NCI-H460 (cell line): Measurements from ENCODE around the gene DGUOK. TPM values are rescaled to one million over a fixed set of nuclear protein-coding genes. Genes with fewer than 3 reads are reported as not detected.

Experiments used
- DNase-seq: peaks from one replicate; pipeline ENCODE4 v3.0.0-alpha.2; 2016; ENCODE audit warnings: low read depth; ENCODE audit errors: extremely low read depth
- total RNA-seq: library from RNA; depleted of rRNA; stranded (reverse); fragments of >200 nt; shearing (Covaris generic); gene quantifications from 2 replicates; pipeline ENCODE4 v1.2.3, GENCODE V29; 2014

DGUOK gene
- total RNA-seq, 1 experiment from 2014 or later = 159 TPM

DNA sequence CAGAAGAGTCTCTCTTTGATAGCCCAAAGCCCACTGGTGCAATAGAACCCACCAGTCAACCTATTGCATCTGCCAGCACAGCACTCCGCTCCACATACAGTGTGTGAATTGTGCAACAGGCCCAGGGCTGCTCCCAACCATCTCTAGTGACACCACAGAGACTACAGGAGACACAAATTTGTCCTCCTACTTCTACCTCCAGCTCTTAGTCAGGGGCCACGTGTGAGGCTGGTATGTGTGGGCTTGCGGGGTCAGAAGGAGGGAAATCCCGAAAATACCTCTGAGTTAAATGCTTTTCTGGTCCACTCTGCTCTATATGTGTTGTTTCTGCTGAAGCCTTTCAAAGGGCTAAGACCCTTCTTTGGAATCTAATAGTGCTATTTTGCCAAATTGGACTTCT, 18.0 kb downstream of the DGUOK start:
- DNase-seq = no peak

DNA sequence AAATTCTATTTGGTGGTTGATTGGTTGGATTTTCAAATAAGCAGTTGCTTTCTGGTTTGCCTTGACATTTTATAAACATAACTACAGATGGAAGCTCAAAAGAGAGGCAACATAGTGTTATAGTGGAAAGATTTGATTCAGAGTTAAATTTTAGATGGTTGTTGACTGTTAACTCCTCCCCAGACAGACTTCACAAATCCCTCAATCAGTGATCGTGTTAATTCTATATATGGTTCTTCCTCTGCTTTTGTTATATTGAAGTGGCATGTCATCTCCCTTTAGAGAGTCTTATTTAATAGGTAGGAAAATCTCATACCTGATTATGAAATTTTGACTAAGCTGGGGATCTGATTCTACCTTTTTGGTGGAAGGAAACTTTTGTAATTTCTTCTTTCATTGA, 19.5 kb downstream of the DGUOK start:
- no peak for DNase-seq

GRCh38 chr2:73946666-73947065, 20.0 kb downstream of the DGUOK start:
- no peak for DNase-seq

DNA sequence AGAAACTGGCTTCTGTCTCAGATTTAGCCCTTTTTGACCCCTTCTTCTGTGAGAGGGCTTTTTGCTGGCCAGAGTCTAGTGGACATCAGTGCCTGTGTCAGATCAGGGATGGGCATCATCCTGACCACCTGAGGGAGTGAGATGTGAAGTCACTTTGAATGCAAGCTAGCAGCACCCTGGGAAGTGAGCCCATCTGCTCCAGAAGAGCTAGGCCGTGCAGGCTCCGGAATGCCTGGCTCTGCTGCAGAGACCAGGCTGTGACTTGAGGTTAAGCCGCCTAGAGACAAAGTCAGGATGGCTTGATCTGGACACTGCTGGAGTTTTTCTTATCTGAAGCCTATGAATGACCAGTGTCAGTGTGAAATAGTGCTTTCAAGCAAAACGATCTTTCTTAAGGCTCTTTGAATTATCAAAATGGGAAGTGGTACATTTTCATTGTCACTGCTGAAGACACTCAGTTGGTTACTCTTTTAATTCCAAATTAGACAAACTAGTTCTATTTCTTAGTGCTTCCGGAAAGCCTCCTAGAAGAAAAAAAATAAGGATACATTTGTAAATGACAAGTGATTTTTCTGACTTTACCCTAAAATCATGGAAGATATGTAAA, 20.8 kb downstream of the DGUOK start:
- DNase-seq = no peak

DNA sequence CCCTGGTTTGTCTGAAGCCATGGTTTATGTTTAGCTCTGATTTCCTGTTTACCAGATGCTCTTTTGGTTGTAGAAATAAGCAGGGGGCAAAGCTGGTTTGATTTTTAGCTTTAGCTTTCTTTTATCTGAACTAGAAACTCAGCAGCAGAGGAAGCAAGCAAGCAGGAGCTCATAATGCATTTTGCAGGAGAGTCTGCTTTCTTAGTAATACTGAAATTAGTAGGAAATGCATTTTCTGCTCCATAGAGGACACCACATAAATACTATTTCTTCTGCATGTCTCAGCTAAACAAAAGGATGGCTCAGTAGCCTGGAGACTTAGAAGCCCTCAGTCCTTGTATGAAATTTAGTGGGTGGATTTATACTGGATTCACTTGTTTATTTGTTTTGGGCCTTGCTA, 23.1 kb downstream of the DGUOK start:
- no peak for DNase-seq

DNA sequence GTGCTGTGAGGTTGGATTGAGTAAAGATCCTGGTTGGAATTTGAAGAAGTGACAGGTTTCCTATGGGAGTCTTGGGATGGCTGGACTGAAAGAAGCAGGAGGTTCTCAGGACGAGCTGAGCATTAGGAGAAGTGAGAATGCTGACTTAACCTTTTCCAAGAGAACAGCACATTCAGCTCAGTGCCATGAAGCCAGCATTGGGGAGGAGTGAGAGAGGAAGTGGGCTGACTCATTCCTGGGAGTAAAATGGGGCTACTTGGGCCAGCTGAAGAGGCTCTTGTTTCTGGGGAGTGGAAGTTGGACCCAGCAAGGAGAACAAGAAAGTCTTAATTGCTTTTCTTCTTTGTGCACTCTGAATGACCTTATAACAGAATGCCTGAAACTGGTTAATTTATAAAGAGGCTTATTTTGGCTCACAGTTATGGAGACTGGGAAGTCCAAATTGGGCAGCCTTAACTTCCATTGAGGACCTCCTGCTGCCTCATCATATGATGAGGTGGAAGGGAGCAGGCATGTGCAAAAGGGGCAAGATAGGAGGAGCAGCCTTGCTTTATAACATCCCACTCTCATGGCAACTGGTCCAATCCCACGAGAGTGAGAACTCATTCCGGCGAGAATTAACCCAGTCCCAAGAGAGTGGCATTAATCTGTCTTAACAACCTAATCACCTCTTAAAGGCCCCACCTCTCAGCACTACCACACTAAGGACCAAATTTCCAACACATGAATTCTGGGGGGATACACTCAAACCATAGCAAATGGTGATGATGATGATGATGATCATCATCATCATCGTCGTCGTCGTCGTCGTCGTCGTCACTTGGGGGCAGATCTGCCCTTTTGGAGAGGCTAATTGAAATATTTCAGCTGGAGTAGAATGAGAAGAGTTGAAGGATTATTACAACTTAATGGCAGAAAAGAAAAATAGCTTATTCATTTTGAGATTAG, 26.1 kb downstream of the DGUOK start:
- no peak for DNase-seq

DNA sequence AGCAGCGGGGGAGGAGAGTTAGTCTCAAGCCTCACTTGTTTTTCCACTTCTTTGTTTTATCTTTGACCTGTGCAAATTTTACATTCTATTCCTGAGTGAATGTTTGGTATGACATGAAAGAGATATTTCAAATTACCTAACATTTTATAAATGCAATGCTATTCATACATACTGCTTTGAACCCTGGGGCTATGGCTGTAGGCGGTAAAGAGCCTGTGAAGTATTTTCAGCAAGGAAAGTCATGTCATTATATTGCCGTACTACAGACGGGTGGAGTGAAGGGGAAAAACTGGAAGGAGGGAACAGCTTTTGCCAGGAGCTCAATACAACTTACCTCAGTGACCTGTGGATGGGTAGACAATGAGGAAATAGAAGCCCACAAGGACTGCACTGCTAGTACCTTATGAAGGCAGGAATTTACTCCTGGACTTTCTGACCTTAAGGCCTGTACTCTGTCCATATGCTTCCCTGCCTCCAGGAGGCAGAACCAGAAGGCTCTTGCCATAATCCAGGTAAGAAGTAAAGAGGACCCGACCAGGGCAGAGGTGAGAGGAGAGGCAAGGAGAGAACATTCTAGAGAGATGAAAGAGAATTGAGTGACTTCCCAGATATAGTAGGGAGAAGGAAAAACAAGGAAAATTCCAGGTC, 29.7 kb downstream of the DGUOK start:
- no peak for DNase-seq

DNA sequence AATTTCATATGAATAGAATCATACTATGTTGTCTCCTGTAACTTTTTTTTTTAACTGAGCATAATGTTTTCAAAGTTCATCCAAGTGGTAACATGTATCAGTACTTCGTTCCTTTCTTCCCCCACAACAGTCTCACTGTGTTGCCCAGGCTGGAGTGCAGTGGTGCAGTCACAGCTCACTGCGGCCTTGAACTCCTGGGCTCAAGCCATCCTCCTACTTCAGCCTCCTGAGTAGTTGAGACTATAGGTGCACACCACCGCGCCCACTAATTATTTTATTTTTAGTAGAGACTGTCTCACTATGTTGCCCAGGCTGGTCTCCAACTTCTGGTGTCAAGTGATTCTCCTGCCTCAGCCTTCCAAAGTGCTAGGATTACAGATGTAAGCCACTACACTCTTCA, 34.6 kb downstream of the DGUOK start:
- no peak for DNase-seq

DNA sequence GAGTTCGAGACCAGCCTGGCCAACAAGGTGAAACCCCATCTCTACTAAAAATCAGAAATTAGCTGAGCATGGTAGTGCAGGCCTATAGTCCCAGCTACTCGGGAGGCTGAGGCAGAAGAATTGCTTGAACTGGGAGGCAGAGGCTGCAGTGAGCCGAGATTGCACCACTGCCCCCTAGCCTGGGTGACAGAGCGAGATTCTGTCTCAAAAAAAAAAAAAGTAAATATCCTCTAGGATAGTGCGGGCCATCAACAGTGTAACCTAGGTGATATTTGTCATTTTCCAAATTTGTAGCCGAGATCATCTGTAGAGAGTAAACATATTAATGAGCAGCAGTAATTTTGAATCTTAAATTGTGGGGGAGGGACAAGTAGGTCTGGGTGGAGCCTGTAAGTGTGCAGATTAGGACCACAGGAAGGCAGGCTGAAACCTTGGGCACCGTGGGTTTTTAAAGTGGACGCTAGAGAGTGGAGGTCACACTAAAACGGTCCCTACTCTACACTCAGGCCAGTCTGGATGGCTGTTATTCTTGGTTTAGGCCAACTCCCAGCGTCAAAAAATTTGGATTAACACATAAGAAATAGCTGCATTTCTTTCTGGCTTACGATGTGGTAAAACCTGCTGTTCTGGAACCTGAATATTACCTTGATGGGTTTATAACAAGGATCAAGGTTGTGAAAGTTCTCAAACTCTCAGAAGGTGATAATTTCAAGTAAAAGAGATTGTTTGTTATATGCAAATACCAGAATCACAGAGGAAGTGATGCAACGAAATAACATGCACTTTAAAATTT, 35.3 kb downstream of the DGUOK start:
- DNase-seq = no peak

- no peak for DNase-seq
Measured at GRCh38 chr2:73962798-73963197, 36.1 kb downstream of the DGUOK start.

- no peak for DNase-seq
Measured at GRCh38 chr2:73963385-73964120, 36.9 kb downstream of the DGUOK start.

DNA sequence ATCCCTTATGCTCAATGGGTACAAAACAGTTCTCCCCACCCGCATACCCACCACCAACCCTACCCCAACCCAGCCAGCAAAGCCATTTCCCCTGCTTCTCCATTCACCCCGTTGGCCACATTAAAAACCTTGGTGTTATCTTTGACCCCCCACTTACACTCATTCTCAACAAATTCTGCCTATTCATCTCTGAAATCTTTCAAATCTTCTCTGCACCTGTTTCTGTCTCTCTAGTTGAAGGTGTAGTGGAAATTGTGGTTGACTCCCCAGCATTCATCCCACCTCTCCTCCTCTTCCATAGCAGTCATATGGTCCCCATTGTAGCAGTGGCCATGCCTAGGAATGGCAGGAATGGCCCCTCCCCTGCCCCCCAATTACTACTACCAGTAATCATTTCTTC, 37.5 kb downstream of the DGUOK start:
- DNase-seq = no peak

DNA sequence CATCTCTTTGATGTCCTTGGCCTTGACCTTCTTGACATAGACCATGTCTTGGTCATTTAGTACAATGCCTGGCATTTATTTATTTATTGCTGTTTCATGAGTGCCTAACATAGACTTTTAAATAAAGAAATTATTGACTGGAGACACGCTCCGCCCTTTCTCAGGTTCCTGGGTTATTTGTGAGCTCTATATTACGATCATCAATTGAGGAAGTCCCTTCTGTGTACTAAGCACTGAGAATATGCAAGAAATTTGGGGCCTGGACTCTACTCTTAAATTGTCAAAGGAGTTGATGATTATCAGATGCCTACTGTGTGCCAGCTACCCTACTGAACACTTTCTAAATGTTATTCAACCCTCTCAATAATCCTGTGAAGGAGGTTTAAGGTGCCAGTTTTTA, 38.4 kb downstream of the DGUOK start:
- no peak for DNase-seq

DNA sequence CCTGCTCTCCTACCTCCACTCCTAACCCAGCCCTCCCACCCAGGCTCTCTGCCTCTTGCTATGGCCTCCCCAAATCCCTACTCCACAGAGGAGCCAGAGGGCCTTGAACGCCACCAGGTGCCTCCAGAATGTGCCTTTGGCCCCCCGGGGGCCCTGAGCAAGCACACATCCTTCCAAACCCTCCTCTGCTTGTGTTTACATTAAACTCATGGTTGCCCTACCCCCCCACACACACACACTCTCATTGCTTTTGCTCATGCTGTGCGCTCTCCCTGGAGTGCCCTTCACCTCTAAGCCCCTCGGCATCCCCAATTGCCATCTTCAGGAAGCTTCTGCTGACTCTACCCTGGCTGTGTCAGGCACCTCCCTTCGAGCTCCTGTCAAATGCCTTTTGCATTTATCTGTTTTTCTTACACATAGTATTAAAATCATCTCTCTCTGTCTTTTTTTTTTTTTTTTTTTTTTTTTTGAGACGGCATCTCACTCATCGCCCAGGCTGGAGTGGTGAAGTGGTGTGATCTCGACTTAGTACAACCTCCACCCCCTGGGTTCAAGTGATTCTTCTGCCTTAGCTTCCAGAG, 41.8 kb downstream of the DGUOK start:
- DNase-seq = no peak

GRCh38 chr2:73969356-73969755, 42.7 kb downstream of the DGUOK start:
- DNase-seq = no peak

GRCh38 chr2:73970141-73970803, 43.6 kb downstream of the DGUOK start:
- DNase-seq = no peak

DNA sequence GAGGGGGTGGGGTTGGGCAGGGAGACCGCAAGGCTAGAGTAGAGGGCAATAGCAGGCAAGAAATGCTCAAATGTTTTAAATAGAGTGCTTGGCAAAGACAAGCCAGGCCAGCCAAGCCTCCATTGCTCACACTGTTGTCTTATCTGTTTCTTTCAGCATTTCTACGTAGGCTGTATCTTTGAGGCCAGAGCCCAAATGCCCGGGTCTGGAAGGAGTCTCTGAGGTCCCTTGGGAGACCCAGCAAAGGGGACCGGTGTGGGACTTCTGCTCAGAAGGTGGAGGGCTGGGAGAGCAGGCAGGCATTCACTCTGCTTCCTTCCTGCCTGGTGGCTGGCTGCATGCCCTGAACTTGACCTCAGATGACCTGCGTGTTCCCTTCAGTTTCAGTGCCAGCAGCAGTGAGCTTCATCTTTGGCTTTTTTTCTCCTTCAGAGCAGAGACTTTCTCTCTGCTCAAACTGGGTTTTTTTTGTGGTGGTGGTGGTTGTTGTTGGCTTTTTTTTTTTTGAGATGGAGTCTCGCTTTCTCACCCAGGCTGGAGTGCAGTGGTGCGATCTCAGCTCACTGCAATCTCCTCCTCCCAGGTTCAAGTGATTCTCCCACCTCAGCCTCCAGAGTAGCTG, 44.3 kb downstream of the DGUOK start:
- no peak for DNase-seq

DNA sequence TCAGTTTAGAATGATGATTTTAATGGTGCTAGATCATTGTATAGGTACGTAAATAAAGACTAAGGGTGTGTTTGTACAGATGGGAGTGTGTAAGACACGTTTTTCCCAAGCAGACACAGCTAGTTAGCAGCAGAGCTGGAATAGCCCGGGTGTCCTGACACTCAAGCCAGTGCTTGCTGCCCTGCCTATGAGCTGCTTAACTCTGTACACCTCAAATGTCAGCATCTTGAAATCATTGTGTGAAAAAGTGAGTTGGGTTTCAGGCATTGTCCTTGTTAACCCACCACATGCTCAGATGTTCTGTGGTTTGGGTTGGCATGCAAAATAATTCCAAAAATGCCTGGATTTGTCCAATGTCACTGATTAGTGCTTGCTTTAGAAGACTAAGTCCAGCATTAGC, 45.0 kb downstream of the DGUOK start:
- no peak for DNase-seq

DNA sequence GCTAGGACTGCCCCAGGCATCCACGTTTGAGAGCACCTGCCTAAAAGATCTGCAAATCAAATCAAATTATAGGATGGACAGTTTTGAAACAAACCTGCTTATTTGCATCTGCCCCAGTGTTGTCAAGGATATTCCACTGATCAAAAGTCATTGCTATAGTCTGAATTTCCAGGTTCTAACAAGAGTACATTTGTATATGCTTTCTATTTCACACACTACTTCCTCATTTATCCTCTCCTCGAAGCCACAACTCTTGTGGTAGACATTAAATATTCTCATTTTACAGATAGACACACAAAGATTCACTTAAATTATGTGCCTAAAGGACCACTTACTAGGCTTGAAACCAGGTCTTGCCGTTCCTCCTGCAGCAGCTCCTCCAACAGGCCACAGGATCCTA, 46.2 kb downstream of the DGUOK start:
- no peak for DNase-seq
